HepG2 (cell line): ENCODE data around the gene PLEKHA5. TPM values are rescaled to one million over a fixed set of nuclear protein-coding genes. Genes with fewer than 3 reads are reported as not detected.

ENCODE experiments used
- ARID5B ChIP-seq: IDR thresholded peaks from 2 replicates; pipeline ENCODE4 v1.4.0; 2020; ENCODE audit warnings: mild to moderate bottlenecking, missing genetic modification reagents
- ATF4 ChIP-seq, 2 experiments: fragments of 450-650 bp in 1 of 2; sonication (generic) in 1 of 2; formaldehyde crosslinking; IDR thresholded peaks; 2 replicates each; pipeline versions ENCODE4 v1.5.0 to v1.8.0; 2020 to 2022; ENCODE audit warnings: mild to moderate bottlenecking in 1 of 2, missing genetic modification reagents in 1 of 2
- CBX5 ChIP-seq: sonication (generic); formaldehyde crosslinking; IDR thresholded peaks from 2 replicates; pipeline ENCODE4 v1.4.0; 2020; ENCODE audit warnings: missing genetic modification reagents, borderline replicate concordance
- FOSL1 ChIP-seq: sonication (generic); formaldehyde crosslinking; IDR thresholded peaks from 2 replicates; pipeline ENCODE4 v1.9.0; 2021; ENCODE audit warnings: missing genetic modification reagents, borderline replicate concordance
- FOSL2 ChIP-seq: sonication (generic); formaldehyde crosslinking; IDR thresholded peaks from 2 replicates; pipeline ENCODE4 v1.4.0; 2020; ENCODE audit warnings: missing genetic modification reagents
- FOXA1 ChIP-seq, 2 experiments: fragments of 450-650 bp in 1 of 2; sonication (generic) in 1 of 2; formaldehyde crosslinking in 1 of 2; IDR thresholded peaks; 2 replicates each; pipeline versions ENCODE4 v1.4.0 to v1.6.1; 2016 to 2020; ENCODE audit warnings: missing genetic modification reagents in 1 of 2
- FOXC1 ChIP-seq: sonication (generic); formaldehyde crosslinking; IDR thresholded peaks from 2 replicates; pipeline ENCODE4 v1.8.0; 2022; ENCODE audit warnings: mild to moderate bottlenecking, missing genetic modification reagents, borderline replicate concordance
- HMG20A ChIP-seq: IDR thresholded peaks from 2 replicates; pipeline ENCODE4 v1.6.1; 2016; ENCODE audit warnings: borderline replicate concordance
- HMGXB3 ChIP-seq: sonication (generic); formaldehyde crosslinking; IDR thresholded peaks from 2 replicates; pipeline ENCODE4 v1.4.0; 2020; ENCODE audit warnings: missing genetic modification reagents, borderline replicate concordance
- HNF4G ChIP-seq, 2 experiments: sonication (generic) in 1 of 2; formaldehyde crosslinking in 1 of 2; IDR thresholded peaks; 2 replicates each; pipeline versions ENCODE4 v1.4.0 to v1.6.1; 2011 to 2020; ENCODE audit warnings: borderline replicate concordance in 2 of 2, low read depth in 2 of 2, mild to moderate bottlenecking in 2 of 2, low read length in 1 of 2, missing genetic modification reagents in 1 of 2, moderate library complexity in 1 of 2
- IRF2 ChIP-seq: IDR thresholded peaks from 2 replicates; pipeline ENCODE4 v1.6.1; 2018; ENCODE audit warnings: missing genetic modification reagents, missing compliant biosample characterization
- SRSF4 ChIP-seq: fragments of 200-400 bp; formaldehyde crosslinking; IDR thresholded peaks from one replicate; pipeline ENCODE4 v1.6.1; 2018; ENCODE audit warnings: mild to moderate bottlenecking, low read depth, low read length, moderate library complexity; ENCODE audit not compliant: poor library complexity, severe bottlenecking
- ZBTB26 ChIP-seq: IDR thresholded peaks from 2 replicates; pipeline ENCODE4 v1.6.1; 2016; ENCODE audit warnings: missing compliant biosample characterization, missing genetic modification reagents, borderline replicate concordance
- ZNF362 ChIP-seq: sonication (generic); formaldehyde crosslinking; IDR thresholded peaks from 2 replicates; pipeline ENCODE4 v1.4.0; 2020; ENCODE audit warnings: missing genetic modification reagents, mild to moderate bottlenecking, borderline replicate concordance
- ZNF570 ChIP-seq: sonication (generic); formaldehyde crosslinking; IDR thresholded peaks from 2 replicates; pipeline ENCODE4 v1.4.0; 2020; ENCODE audit warnings: mild to moderate bottlenecking, missing genetic modification reagents, borderline replicate concordance
- polyA plus RNA-seq, 8 experiments: library from polyadenylated mRNA; depleted of rRNA in 3 of 8; stranded (reverse) in 7 of 8; unstranded in 1 of 8; fragments of >200 nt; fragmentation: Illumina TruSeq in 4 of 8; extraction: Trizol in 4 of 8; gene quantifications; 2 replicates each; pipeline versions ENCODE4 v1.2.1 to v1.2.3, GENCODE V29; 2011 to 2016; ENCODE audit warnings: low read depth in 4 of 8, missing spikeins in 1 of 8, mixed read lengths in 1 of 8; ENCODE audit not compliant: insufficient read depth in 1 of 8
- total RNA-seq, 5 experiments: library from RNA; depleted of rRNA; stranded (reverse); fragments of >200 nt; fragmentation: Illumina TruSeq; extraction: Trizol; gene quantifications; 2 replicates each; pipeline ENCODE4 v1.2.3, GENCODE V29; 2016; ENCODE audit warnings: low read depth in 1 of 5

Gene PLEKHA5
- total and polyA plus RNA-seq, 2 of the 13 experiments (the other 11 are each of a cell fraction or from before 2014, with no cell fraction given) = 4.2 to 15.4 TPM

- no peak for TF ChIP-seq HMGXB3
- 0 out of 2 replicates have a peak, but pooled peaks have one; percentile 17 for TF ChIP-seq IRF2 (CRISPR knock-in tag)
- TF ChIP-seq FOXC1 (CRISPR knock-in tag) = 0 out of 2 replicates have a peak, but pooled peaks have one; percentile 21
- TF ChIP-seq SRSF4 = no peak
- no peak for TF ChIP-seq ZNF570 (CRISPR knock-in tag)
- no peak for TF ChIP-seq FOXA1 (IDR thresholded peaks at IDR 0.05)
- peak; percentile 6; the same call in 1 of the 2 replicates for TF ChIP-seq FOXA1 (CRISPR knock-in tag; IDR thresholded peaks at IDR 0.05)
- 0 out of 4 replicates have a peak, but pooled peaks of 1 of the 2 experiments have one; percentile 51 for TF ChIP-seq ATF4 (CRISPR knock-in tag; IDR thresholded peaks at IDR 0.05)
- TF ChIP-seq HMG20A (CRISPR knock-in tag) = peak; percentile 28; the same call in 1 of the 2 replicates
- TF ChIP-seq FOSL2 (CRISPR knock-in tag) = peak; percentile 44
- 0 out of 2 replicates have a peak, but pooled peaks have one; percentile 24 for TF ChIP-seq ZNF362 (CRISPR knock-in tag)
- peak; percentile 33; the same call in 1 of the 2 replicates for TF ChIP-seq HNF4G (IDR thresholded peaks at IDR 0.05; ENCODE audit: borderline replicate concordance, low read depth, low read length)
- TF ChIP-seq HNF4G (CRISPR knock-in tag; IDR thresholded peaks at IDR 0.05; ENCODE audit: borderline replicate concordance, low read depth) = no peak
- TF ChIP-seq ZBTB26 (CRISPR knock-in tag) = no peak
- TF ChIP-seq FOSL1 (CRISPR knock-in tag) = no peak
- TF ChIP-seq ARID5B (CRISPR knock-in tag) = peak; percentile 57; the same call in 1 of the 2 replicates
- TF ChIP-seq CBX5 (CRISPR knock-in tag) = no peak
Observed at GRCh38 chr12:19402743-19403431, 273.4 kb downstream of the PLEKHA5 start (continued).
